NCI-H2196 treated with DMSO at 0.1 percent for 48 hours (cell line): ENCODE results near the gene ZCRB1.
"Not testable (repeated sequence)": the region's sequence is repeated elsewhere in the genome, so short reads cannot be mapped to it uniquely, and the experiment has no call there.

Experiments used
- DNase-seq: peaks from one replicate; lab custom pipeline; 2025; ENCODE audit not compliant: unreplicated experiment; lab: John Stamatoyannopoulos, UW

ZCRB1 gene

DNA sequence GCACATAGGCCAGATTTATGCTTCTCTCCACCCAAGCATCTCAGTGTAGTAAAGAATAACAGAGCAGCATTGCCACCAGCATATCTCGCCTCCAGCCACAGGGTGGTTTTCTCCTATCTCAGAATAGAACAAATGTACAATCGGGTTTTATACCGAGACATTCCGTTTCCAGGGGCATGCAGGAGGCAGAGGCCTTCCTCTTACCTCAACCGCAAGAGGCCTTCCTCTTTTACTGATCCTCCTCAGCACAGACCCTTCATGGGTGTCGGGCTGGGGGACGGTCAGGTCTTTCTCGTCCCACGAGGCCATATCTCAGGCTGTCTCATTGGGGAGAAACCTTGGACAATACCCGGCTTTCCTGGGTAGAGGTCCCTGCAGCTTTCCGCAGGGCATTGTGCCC is 4.2 kb upstream of the ZCRB1 start:
- not testable (repeated sequence) for DNase-seq

DNA sequence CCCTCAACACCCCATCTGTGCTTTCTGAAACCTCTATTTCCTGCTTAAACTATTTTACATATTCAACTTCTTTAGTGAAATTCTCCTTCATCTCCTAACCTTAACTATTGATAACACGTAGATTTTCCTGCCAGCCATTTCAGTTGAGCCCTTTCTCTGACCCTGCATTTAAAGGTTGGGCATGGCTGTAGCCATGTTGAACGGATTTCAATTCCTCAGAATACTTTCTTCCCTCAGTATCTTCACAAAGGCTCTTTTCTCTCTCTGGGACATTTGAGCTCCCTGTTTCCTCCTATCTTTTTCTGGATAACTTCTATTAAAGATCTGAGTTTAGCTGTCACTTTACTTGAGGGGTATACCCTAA is 1.3 kb upstream of the ZCRB1 start:
- no peak for DNase-seq

DNA sequence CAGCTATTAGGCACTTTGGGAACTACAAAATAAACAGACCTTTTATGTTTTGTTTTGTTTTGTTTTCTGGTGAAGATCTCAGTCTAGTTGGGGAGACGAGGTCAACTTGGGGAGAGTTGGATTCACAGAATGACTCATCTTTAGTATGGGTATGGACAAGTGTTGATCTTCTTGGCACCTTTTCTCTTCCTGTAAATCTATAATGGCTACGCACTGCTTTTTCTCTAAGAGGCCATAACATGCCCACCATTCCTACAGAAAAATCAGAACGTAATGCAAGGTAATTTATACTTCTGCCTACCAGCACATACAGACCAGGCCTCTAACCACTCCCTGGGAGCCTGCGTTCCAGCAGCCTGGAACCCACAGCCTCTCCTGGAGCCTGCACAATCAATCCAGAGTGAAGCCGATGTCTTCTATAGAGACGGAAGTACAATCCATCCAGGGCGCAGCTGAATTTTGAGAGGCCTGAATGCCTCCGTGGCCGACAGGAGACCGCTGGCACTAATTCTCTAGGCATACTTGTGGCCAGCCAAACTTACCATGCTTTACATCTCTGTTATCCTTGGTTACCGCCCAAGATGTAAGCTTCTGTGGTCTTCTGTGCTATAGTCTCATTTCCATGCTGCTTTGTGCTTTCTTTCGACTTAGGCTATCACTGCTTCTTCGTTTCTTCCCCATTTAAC is 790 bp upstream of the ZCRB1 start:
- DNase-seq, result no peak

DNA sequence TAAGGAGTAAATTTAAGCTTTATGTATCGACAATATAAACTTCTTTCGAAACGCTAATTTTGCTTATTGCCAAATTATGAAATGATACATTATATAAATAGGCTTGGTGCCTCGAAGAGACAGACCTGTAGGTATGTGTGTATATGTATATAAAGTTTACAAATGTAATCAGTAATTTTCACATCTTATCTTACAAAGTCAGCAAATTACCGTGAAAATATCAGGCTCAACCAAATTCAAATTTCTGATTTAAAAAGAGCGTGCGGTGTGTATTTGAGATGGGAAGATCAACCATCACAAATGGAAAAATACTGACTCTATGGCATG is 605 bp downstream of the ZCRB1 start:
- no peak for DNase-seq

DNA sequence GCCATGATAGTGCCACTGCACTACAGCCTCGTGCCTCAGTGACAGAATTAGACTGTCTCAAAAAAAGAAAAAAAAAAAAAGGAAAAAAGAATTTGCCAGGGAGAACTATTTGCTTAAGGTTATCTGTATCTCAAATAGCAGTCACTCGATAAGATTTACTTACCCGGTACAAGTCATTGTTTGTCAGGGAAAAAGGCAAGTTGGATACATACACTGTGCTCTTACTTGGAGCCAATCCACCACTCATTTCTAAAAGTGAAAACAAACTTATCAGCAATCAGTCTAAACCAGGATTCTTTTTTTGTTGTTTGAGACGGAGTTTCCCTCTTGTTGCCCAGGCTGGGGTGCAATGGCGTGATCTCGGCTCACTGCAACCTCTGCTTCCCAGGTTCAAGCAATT is 2.0 kb downstream of the ZCRB1 start:
- no peak for DNase-seq

DNA sequence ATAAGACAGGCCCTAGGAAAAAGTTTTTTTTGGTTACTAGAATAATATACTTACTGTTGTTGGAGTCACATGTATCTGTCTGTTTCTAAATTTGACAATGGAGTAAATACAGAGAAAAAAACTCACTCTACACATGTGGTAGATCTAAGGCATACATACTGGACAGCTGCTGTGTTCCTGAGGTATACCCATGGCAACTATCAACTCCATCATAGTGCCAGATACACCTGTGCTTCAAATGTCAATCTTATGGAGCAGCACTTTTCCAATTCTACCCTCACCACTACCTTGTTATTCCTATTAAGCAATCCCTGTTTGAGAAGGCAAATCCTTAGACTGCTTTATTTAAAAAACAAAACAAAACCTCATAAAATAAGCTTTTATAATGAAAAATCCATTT is 3.3 kb downstream of the ZCRB1 start:
- DNase-seq, result no peak

DNA sequence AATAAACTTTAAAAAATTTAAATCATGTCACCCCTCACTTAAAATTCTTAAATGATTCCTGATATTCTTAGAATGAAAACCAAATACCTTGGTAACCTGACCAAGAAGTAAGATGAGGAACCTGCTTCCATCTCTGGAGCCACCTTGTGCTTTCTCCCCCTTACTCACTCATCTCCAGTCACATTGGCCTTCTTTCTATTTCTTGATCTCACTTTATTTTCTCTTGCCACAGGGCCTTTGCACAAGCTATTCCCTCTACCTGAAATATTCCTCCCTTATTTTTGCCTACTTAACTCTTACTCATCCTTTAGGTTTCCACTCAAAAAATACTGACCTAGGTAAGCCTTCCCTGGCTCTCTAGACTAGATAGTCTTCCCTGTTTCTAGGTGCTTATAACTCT is 5.1 kb downstream of the ZCRB1 start:
- DNase-seq, result no peak

DNA sequence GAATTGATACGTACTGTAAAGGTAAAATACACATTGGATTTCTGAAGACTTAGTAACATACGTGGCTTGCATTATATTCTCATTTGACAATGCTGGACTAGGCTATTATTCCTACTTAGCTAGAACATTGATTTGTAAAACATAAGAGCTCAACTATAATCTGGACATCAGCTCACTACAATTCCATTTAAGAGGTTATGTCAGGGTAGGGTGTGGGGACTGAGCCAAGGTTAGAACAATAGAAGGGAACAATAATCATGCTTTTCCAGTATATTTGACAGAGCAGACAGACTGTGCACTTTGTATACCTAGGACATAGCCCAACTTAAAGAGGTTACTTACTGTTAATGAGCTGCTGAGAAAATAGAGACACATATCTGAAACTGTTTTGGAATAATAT is 10.8 kb downstream of the ZCRB1 start:
- no peak for DNase-seq

DNA sequence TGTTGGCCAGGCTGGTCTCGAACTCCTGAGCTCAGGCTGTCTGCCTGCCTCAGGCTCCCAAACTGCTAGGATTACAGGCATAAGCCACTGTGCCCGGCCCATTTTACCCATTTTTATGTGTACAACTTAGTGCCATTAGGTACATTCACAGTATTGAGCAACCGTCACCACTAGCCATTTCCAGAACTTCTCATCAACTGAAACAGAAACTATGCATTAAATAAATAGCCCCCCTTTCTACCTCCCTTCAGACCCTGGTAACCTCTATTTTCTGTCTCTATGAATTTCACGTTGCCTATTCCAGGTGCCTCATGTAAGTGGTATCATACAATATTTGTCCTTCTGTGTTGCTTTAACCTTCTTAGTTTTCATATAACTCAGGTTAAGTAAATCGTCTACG is 15.9 kb downstream of the ZCRB1 start:
- no peak for DNase-seq

DNA sequence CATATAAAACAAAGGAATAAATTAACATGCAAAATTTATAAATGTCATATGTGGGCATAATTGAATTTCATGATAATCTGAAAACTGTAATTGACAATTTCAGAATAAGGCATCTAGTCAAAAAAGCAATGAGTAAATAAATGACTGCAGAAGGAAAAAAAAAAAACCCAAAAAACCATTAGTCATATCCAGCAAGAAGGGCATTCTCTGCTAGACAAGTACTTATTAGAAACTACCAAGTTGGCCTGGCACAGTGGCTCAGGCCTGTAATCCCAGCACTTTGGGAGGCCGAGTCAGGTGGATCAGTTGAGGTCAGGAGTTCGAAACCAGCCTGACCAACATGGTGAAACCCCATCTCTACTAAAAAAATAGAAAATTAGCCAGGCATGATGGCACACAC is 17.5 kb downstream of the ZCRB1 start:
- no peak for DNase-seq

DNA sequence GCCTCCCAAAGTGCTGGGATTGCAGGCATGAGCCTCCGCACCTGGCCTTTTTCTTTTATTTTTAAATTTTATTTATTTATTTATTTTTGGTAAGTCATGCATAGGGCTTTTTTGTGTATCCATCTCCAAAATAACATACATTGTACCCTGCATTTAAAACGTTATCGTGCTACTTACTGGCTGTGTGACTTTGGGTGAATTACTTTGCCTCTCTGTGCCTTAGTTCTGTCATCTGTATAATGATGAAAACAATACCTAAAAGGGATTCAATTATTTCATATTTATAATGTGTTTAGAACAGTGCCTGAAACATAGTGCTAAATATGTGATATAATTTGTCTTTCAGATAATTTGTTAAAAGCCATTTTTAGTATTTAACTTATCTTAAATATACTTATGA is 19.6 kb downstream of the ZCRB1 start:
- DNase-seq, result no peak

DNA sequence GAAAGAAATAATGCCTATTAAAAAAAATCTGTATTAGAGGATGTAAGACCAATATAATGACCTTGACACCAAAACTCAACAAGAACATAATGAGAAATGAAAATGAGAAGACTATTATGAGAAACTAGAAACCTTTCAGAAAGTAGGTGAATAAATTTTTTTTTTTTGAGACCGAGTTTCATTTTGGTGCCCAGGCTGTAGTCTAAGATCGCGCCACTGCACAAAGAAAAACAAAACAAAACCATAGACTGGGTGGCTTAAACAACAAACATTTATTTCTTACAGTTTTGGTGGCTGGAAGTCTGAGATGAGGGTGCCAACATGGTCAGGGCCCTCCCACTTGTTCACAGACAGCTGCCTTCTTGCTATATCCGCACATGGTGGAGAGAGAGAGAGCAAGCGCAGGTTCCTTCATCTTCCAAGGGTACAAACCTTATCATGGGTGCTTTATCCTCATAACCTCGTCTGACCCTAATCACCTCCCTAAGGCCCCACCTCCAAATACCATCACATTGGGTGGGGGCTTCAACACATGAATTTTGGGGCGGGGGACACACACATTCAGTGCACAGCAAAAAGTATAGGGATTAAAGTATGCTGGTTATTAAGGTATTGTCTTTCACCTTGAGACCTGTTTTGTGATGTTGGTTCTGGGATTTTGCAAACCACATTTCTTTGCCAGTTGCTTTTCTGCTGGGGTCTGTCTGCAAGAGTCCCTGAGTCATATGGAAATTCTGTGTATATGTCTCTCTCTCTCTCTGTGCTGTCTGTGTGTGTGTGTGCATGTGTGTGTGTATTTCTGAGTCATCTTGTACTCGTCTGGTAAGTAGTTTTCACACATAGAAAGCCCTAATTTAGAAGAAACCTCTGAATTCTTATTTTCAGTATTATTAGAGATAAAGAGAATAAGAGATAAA is 26.2 kb downstream of the ZCRB1 start:
- no peak for DNase-seq

DNA sequence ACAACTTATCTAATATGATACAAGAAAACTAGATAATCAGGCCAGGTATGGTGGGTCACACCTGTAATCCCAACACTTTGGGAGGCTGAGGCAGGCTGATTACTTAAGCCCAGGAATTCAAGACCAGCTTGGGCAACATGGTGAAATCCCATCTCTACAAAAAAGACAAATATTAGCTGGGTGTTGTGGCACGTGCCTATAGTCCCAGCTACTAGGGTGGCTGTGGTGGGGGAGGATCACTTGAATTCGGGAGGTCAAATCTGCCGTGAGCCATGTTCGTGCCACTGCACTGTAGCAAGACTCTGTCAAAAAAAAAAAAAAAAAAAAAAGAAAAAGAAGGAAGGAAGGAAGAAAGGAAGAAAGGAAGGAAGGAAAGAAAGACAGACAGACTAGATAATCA is 27.0 kb downstream of the ZCRB1 start:
- DNase-seq, result no peak

DNA sequence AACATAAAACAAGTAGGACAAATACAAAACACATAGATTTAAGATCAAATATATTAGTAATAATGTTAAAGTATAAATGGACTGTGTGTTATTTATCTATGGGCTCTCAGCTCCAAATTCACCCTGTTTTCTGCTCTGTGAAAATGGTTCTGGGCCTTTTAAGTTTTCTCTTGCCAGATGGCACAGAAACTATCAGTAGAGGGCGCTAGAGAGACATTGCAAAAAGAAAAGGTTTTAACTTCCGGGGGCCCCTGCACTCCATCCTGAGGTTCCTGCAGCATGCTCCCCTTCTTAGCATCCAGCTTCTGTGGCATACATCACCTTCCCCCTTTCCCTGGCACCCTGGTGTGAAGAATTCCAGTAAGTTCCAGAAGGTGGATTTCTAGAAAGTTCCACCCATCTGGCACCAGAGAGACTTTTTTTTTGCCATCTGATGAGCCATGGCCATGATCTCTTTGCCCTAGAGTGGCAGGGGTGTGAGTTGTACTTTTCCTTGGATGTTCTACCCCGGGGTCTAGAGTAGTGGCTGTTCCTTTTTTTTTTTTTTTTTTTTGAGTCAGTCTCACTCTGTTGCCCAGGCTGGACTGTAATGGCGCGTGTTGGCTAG is 29.3 kb downstream of the ZCRB1 start:
- DNase-seq, result no peak

DNA sequence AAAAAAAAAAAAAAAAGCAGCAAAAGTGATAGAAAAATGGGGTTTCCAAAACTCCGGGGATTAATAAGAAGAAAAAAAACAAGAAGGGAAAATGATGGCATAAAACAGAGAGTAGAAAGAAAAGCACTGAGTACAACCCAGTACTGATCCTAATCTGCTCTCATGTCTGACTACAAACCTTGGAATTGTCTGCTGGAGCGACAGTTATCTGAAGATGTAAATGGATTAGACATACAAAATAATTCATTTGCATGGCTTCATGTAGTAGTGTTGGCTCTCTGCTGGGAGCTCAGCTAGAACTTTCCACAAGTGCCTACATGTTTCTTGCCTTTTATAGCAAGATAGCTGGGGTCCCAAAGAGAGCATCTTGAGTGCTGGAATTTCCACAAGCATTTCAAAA is 34.2 kb downstream of the ZCRB1 start:
- DNase-seq, result no peak

DNA sequence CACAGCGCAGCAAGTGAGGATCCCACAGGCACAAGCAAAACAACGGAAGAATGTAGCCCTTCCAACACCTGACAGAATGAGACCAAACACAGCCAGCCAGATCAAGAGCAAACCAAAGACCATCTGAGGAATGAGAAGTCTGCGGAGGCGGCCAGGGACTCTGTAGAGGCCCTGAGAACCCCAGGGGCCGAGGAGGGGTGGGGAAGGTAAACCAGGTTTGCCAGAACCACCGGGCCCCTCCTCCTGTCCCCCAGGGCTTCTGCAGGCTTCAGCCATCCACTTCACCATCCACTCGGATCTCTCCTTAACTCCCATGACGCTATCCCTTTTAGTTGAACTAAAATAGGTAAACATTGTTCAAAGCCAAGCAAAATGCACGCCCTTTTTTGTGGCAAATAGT is 37.4 kb downstream of the ZCRB1 start:
- DNase-seq, result no peak

DNA sequence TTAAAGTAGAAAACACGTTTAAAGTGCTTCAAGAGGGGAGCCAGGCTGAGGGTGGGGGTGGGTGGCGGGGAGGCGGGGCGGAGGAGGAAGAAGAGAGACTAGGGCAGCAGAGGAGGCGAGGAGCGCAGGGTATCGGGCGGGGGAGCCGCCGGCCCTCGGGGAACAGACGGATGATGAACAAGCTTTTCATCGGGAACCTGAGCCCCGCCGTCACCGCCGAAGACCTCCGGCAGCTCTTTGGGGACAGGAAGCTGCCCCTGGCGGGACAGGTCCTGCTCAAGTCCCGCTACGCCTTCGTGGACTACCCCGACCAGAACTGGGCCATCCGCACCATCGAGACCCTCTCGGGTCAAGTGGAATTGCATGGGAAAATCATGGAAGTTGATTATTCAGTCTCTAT is 39.2 kb downstream of the ZCRB1 start:
- DNase-seq, result no peak

DNA sequence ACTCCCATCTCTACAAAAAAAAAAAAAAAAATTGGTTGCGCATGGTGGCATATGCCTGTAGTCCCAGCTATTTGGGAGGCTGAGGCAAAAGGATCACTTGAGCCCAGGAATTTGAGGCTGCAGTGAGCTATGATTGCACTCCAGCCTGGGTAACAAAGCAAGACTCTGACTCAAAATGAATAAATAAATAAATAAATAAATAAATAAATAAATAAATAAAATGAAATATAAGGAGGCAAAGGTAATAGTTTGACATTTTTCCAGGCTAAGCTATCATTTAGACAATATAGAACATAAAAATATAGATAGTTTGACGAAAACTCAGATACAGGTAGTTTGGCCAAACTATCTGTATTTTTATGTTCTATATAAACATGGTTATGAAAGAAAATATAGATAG is 40.5 kb downstream of the ZCRB1 start:
- no peak for DNase-seq

DNA sequence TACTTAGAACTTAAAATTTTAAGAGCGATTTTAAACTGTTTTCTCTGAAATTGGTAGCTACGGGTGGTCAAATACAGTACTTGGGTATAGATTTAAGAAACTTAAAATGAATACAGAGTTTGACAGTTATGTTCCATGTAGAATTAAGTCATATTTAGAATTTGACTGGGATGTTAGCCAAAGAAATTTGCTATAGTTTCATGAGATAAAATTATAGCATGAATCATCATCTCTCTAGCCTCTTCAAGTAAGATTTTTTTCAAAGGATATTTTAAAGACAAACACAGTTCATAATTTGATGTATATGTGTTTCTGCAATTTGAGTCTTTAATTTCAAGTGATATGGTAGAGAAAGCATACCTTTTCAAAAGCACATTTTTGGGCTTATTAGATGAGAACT is 41.0 kb downstream of the ZCRB1 start:
- no peak for DNase-seq

DNA sequence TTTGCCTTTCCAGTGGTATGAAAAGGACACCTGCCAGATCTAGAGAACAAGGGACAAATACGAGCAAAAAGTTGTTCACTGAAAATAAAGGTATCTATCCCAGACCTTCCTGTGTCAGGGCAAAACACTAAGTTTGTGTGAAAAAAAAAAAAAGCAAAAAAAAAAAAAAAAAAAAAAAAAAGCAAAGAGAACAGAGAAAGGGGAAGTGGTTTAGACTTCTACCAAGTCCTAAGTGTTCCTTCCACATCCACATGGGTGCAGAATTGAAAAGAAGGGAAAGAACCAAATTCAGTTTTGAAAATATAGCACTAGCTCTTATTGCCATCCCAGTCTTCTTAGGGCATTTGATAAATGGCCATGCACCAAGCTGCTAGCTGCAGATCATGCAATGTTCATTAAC is 41.7 kb downstream of the ZCRB1 start:
- DNase-seq, result no peak

DNA sequence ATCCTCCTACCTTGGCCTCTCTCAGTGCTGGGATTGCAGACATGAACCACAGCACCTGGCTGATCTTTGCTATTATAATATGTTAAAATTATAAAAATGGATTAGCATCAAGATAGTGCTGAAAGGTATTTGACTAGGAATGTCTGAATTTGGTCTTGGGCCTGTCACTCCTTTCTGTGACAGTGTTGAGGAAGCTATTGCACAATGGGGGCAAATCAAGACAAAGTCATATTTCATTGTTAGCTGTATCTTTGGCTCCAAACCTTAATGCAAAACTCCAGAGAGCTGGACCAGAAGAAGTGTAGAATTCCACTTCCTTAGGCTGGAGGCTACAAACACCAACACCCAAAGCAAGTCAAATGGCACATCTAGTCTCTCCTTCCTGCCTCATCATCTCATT is 42.2 kb downstream of the ZCRB1 start:
- DNase-seq, result no peak

DNA sequence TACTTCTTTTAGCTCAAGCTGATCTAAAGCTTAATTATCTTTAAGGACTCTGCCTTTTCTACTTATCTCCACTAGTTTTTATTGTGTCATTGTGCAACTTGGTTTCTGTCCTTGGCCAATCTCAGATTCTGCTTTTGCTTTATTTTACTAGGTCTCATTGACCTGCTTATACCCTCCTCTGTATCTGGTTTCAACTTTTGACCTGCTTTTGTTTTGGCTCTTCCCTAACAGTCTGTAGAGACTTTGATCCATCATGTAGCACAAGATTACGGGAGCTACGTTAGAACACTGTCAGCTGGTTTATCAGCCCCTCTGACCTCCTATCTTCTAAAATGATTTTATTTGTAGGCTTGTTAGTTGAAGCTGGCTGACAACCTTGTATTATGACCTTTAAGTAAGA is 43.6 kb downstream of the ZCRB1 start:
- DNase-seq, result no peak
